ENCODE results near the gene SORBS2.

SORBS2 gene

DNA sequence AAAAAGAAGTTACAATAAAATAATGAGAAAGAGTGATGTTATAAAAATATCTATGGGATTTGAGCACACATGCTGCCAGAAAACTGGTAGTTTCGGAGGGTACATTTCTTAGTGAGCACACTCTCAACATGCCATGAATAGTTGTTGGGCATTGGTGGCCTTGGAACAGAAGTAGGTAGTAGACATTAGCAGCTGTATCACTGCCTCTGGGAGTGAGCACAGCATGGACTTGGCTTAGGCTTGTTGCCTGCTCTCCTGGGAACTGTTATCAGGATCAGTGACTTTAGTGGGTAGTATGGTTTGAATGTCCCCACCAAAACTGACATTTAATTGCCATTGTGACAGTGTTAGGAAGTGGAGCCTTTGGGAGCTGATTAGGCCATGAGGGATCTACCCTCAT lies 263.4 kb downstream of the SORBS2 start:
- no CpG with 5 or more reads among the region's 1 CpG for WGBS (ENCODE audit: extremely low coverage, insufficient coverage, insufficient read length)

DNA sequence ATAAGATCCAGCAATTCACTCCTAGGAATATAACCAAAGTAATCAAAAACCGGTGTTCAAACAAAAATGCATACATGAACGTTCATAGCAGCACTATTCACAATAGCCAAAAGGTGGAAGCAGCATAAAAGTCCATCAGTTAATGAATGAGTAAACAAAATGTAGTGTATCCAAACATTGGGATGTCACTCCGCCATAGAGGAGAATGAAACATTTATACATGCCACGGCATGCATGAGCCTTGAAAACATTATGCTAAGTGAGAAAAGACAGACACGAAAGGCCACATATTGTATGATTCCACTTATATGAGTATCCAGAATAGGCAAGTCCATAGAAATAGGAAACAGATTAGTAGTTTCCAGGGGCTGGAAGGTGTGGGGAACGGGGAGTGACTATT lies 265.7 kb downstream of the SORBS2 start:
- Histone ChIP-seq H3K4ac (ENCODE audit: low read depth, low read length) (no peak overlapping the region), H2AFZ (ENCODE audit: insufficient read depth, low read length, poor library complexity) (no peak overlapping the region), H3K36me3 (ENCODE audit: control insufficient read depth in 1 of 2, insufficient read depth in 2 of 2, low read length in 2 of 2) (no peaks in the 10 kb centered on the region), H3K18ac (ENCODE audit: low read length) (no peak overlapping the region), H2BK5ac (ENCODE audit: low read depth, low read length, poor library complexity) (no peak overlapping the region), H3K79me1 (ENCODE audit: low read length) (no peaks in the 10 kb centered on the region), H2AK5ac (ENCODE audit: low read length) (no peak overlapping the region), H3K14ac (ENCODE audit: low read length) (no peak overlapping the region), H3K27ac (ENCODE audit: low read depth, low read length) (no peak overlapping the region), H3K4me2 (ENCODE audit: low read length) (no peak overlapping the region), H3K4me1 (ENCODE audit: control insufficient read depth in 1 of 2, insufficient read depth in 2 of 2, low read length in 2 of 2) (no peaks in the 10 kb centered on the region), H4K12ac (ENCODE audit: low read depth, low read length) (no peak overlapping the region), H3K4me3 (ENCODE audit: low read depth, low read length) (no peak overlapping the region), H3K9ac (ENCODE audit: low read length) (no peak overlapping the region), H3K23ac (ENCODE audit: low read length) (no peak overlapping the region), H3K27me3 (ENCODE audit: insufficient read depth, low read length) (no peaks in the 10 kb centered on the region), H3K9me3 (ENCODE audit: insufficient read depth, low read depth, low read length) (no peaks in the 10 kb centered on the region), H2BK12ac (ENCODE audit: low read length) (no peak overlapping the region), H4K8ac (ENCODE audit: low read depth, low read length) (no peak overlapping the region), H4K91ac (ENCODE audit: low read depth, low read length) (no peak overlapping the region), H3K79me2 (ENCODE audit: control insufficient read depth, insufficient read depth, low read length, poor library complexity) (no peaks in the 10 kb centered on the region), H2BK120ac (ENCODE audit: insufficient read depth, low read length, poor library complexity) (no peak overlapping the region)
- no CpG with 5 or more reads among the region's 6 CpGs for WGBS (ENCODE audit: extremely low coverage, insufficient coverage, insufficient read length)
- no peak for DNase-seq

More for the DNA sequence above, 263.4 kb downstream of the SORBS2 start:
- H4K91ac ChIP-seq (ENCODE audit: low read depth, low read length) = no peak overlapping the region
- H3K4ac ChIP-seq (ENCODE audit: low read depth, low read length) = no peak overlapping the region
- no peak overlapping the region for H3K4me2 ChIP-seq (ENCODE audit: low read length)
- H3K79me1 ChIP-seq (ENCODE audit: low read length) = no peaks in the 10 kb centered on the region
- H3K27ac ChIP-seq (ENCODE audit: low read depth, low read length) = no peak overlapping the region
- H3K9me3 ChIP-seq (ENCODE audit: insufficient read depth, low read depth, low read length) = no peaks in the 10 kb centered on the region
- no peak overlapping the region for H2BK12ac ChIP-seq (ENCODE audit: low read length)
- no peaks in the 10 kb centered on the region for H3K36me3 ChIP-seq (ENCODE audit: control insufficient read depth in 1 of 2, insufficient read depth in 2 of 2, low read length in 2 of 2)
- H4K8ac ChIP-seq (ENCODE audit: low read depth, low read length) = no peak overlapping the region
- no peak overlapping the region for H2BK120ac ChIP-seq (ENCODE audit: insufficient read depth, low read length, poor library complexity)
- no peak overlapping the region for H3K14ac ChIP-seq (ENCODE audit: low read length)
- H3K18ac ChIP-seq (ENCODE audit: low read length) = no peak overlapping the region
- H3K23ac ChIP-seq (ENCODE audit: low read length) = no peak overlapping the region
- no peaks in the 10 kb centered on the region for H3K4me1 ChIP-seq (ENCODE audit: control insufficient read depth in 1 of 2, insufficient read depth in 2 of 2, low read length in 2 of 2)
- H3K27me3 ChIP-seq (ENCODE audit: insufficient read depth, low read length) = no peaks in the 10 kb centered on the region
- DNase-seq = no peak
- no peak overlapping the region for H4K12ac ChIP-seq (ENCODE audit: low read depth, low read length)
- H3K79me2 ChIP-seq (ENCODE audit: control insufficient read depth, insufficient read depth, low read length, poor library complexity) = no peaks in the 10 kb centered on the region
- H2AK5ac ChIP-seq (ENCODE audit: low read length) = no peak overlapping the region
- no peak overlapping the region for H2AFZ ChIP-seq (ENCODE audit: insufficient read depth, low read length, poor library complexity)
- H2BK5ac ChIP-seq (ENCODE audit: low read depth, low read length, poor library complexity) = no peak overlapping the region
- no peak overlapping the region for H3K4me3 ChIP-seq (ENCODE audit: low read depth, low read length)
- H3K9ac ChIP-seq (ENCODE audit: low read length) = no peak overlapping the region

DNA sequence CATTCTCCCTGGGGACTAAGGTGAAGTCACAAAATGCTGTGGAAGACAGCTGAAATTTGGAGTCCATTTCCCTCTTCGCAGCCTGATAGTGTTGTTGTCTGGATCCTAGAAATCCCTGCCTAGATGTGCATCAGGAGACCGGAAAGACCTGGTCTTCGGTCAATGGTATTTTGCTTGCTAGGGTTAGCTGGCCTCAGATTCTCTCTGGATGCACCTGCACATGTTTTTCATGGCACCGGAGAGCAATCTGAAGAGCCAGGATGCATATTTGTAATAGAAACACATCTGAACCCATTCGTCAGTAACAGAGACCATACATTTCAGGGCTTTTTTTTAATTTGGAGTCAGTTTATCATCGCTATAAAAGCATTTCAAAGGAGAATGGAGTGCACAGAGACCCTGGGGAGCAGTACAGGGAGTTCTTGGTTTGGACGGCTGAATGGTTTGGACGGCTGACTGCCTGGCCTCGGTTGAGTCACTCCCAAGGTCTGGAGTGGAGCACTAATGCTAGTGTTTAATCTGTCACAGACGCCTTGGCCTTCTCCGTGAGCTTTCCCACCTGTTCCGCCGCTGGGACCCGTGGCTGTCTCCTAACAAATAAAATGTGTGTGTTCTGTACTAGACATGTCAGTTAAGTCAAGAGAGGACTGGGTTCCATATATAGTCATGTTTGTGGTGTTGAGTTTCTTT lies 269.2 kb downstream of the SORBS2 start:
- H3K27me3 ChIP-seq (ENCODE audit: insufficient read depth, low read length) = no peaks in the 10 kb centered on the region
- no peak overlapping the region for H3K23ac ChIP-seq (ENCODE audit: low read length)
- H3K9ac ChIP-seq (ENCODE audit: low read length) = no peak overlapping the region
- no peak overlapping the region for H2BK120ac ChIP-seq (ENCODE audit: insufficient read depth, low read length, poor library complexity)
- H3K4ac ChIP-seq (ENCODE audit: low read depth, low read length) = no peak overlapping the region
- no peak overlapping the region for H2BK12ac ChIP-seq (ENCODE audit: low read length)
- no peaks in the 10 kb centered on the region for H3K79me1 ChIP-seq (ENCODE audit: low read length)
- no peaks in the 10 kb centered on the region for H3K36me3 ChIP-seq (ENCODE audit: control insufficient read depth in 1 of 2, insufficient read depth in 2 of 2, low read length in 2 of 2)
- H4K91ac ChIP-seq (ENCODE audit: low read depth, low read length) = no peak overlapping the region
- no peak overlapping the region for H3K4me2 ChIP-seq (ENCODE audit: low read length)
- no peak overlapping the region for H2AFZ ChIP-seq (ENCODE audit: insufficient read depth, low read length, poor library complexity)
- no peak overlapping the region for H3K4me3 ChIP-seq (ENCODE audit: low read depth, low read length)
- H3K4me1 ChIP-seq (ENCODE audit: control insufficient read depth in 1 of 2, insufficient read depth in 2 of 2, low read length in 2 of 2) = no peaks in the 10 kb centered on the region
- no peak overlapping the region for H4K12ac ChIP-seq (ENCODE audit: low read depth, low read length)
- H3K27ac ChIP-seq (ENCODE audit: low read depth, low read length) = no peak overlapping the region
- no peak for DNase-seq
- no peak overlapping the region for H3K18ac ChIP-seq (ENCODE audit: low read length)
- no peak overlapping the region for H3K14ac ChIP-seq (ENCODE audit: low read length)
- H3K9me3 ChIP-seq (ENCODE audit: insufficient read depth, low read depth, low read length) = peaks cover 2% of the 10 kb centered on the region
- no peak overlapping the region for H2AK5ac ChIP-seq (ENCODE audit: low read length)
- no CpG with 5 or more reads among the region's 14 CpGs for WGBS (ENCODE audit: extremely low coverage, insufficient coverage, insufficient read length)
- H3K79me2 ChIP-seq (ENCODE audit: control insufficient read depth, insufficient read depth, low read length, poor library complexity) = no peaks in the 10 kb centered on the region
- H4K8ac ChIP-seq (ENCODE audit: low read depth, low read length) = no peak overlapping the region
- H2BK5ac ChIP-seq (ENCODE audit: low read depth, low read length, poor library complexity) = no peak overlapping the region

DNA sequence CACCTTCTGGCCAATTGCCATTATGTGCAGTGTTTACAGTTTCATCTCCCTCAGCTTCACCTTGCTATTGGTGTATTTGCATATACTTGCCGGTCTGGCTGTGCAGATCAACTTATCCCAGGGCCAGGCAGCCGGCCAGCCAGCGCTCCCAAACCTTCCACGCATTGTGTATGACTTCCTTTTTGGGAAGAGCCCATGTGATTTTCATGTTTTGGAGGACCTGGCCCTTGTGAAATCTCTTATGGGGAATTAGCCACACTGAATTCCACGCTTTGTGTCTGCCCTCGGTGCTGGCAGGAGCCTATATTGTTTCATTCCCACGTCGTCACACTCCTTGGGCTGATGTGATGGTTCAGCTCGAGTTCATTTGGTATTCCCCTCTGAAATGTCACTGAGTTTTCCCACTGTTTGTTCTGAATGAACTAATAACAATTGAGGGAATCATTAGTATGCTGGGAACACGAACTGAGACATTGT lies 270.7 kb downstream of the SORBS2 start:
- Histone ChIP-seq H4K91ac (ENCODE audit: low read depth, low read length) (no peak overlapping the region), H3K27me3 (ENCODE audit: insufficient read depth, low read length) (peaks cover 1% of the 10 kb centered on the region), H3K27ac (ENCODE audit: low read depth, low read length) (no peak overlapping the region), H2AFZ (ENCODE audit: insufficient read depth, low read length, poor library complexity) (no peak overlapping the region), H3K18ac (ENCODE audit: low read length) (no peak overlapping the region), H4K12ac (ENCODE audit: low read depth, low read length) (no peak overlapping the region), H3K4ac (ENCODE audit: low read depth, low read length) (no peak overlapping the region), H3K79me2 (ENCODE audit: control insufficient read depth, insufficient read depth, low read length, poor library complexity) (no peaks in the 10 kb centered on the region), H2BK5ac (ENCODE audit: low read depth, low read length, poor library complexity) (no peak overlapping the region), H3K23ac (ENCODE audit: low read length) (no peak overlapping the region), H4K8ac (ENCODE audit: low read depth, low read length) (no peak overlapping the region), H3K9me3 (ENCODE audit: insufficient read depth, low read depth, low read length) (peaks cover 2% of the 10 kb centered on the region), H2BK120ac (ENCODE audit: insufficient read depth, low read length, poor library complexity) (no peak overlapping the region), H3K4me1 (ENCODE audit: control insufficient read depth in 1 of 2, insufficient read depth in 2 of 2, low read length in 2 of 2) (no peaks in the 10 kb centered on the region), H3K4me3 (ENCODE audit: low read depth, low read length) (no peak overlapping the region), H3K9ac (ENCODE audit: low read length) (no peak overlapping the region), H3K79me1 (ENCODE audit: low read length) (no peaks in the 10 kb centered on the region), H3K14ac (ENCODE audit: low read length) (no peak overlapping the region), H3K4me2 (ENCODE audit: low read length) (no peak overlapping the region), H2BK12ac (ENCODE audit: low read length) (no peak overlapping the region), H3K36me3 (ENCODE audit: control insufficient read depth in 1 of 2, insufficient read depth in 2 of 2, low read length in 2 of 2) (no peaks in the 10 kb centered on the region), H2AK5ac (ENCODE audit: low read length) (no peak overlapping the region)
- no CpG with 5 or more reads among the region's 10 CpGs for WGBS (ENCODE audit: extremely low coverage, insufficient coverage, insufficient read length)
- no peak for DNase-seq

Measured in trophoblast cell (in vitro differentiated cells and primary cell).